ENCODE measurements around the gene SGSM2.

Gene SGSM2

GRCh38 chr17:2369039-2369438 lies 31.7 kb downstream of the SGSM2 start:
- no peak for DNase-seq

- peak; percentile 88 for DNase-seq
These were observed 32.4 kb downstream of the SGSM2 start for GRCh38 chr17:2369551-2370210.

DNA sequence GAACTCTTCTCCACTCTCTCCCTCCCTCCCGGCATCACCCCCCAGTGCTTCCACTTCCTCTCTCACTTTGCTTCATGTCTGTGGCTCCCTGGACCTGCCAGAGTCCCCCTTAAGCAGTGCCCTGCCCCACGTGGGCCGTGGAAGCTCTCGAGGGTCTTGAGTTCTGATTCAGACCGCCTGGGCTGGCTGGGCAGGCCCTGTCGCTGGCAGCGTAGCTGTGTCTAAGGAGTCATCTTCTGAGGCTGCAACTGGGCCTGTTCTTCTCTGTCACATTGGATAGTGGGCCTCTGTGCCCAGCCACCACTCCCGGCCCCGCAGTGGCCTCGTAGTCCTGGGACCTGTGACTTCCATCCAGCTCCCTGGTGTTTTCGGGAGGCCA lies 32.9 kb downstream of the SGSM2 start:
- no peak for DNase-seq

- DNase-seq = no peak
These were observed 34.2 kb downstream of the SGSM2 start for GRCh38 chr17:2371183-2372130.

GRCh38 chr17:2372180-2372579 lies 34.9 kb downstream of the SGSM2 start:
- DNase-seq = no peak

GRCh38 chr17:2372681-2373080 lies 35.4 kb downstream of the SGSM2 start:
- no peak for DNase-seq

GRCh38 chr17:2373179-2373578 lies 35.9 kb downstream of the SGSM2 start:
- DNase-seq = no peak

- DNase-seq = peak; percentile 87
These were observed 37.4 kb downstream of the SGSM2 start for GRCh38 chr17:2374549-2375285.

GRCh38 chr17:2375406-2375805 lies 38.1 kb downstream of the SGSM2 start:
- peak; percentile 74 for DNase-seq

DNA sequence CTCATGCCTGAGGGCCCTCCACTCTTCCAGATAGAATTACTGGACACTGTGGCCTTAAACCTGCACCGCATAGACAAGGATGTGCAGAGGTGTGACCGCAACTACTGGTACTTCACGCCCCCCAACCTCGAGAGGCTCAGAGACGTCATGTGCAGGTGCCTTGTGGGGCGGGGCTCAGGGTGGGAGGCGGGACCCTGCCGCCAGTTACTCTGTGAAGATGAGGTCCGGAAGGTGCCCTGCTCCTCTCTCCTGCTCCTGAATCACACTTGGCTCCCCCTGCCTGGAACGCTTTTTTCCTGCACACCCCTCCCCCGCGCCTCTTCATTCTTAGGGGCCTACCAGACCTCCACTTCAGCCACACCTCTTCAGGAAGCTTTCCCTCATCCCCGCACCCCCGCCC lies 38.8 kb downstream of the SGSM2 start:
- no peak for DNase-seq

DNA sequence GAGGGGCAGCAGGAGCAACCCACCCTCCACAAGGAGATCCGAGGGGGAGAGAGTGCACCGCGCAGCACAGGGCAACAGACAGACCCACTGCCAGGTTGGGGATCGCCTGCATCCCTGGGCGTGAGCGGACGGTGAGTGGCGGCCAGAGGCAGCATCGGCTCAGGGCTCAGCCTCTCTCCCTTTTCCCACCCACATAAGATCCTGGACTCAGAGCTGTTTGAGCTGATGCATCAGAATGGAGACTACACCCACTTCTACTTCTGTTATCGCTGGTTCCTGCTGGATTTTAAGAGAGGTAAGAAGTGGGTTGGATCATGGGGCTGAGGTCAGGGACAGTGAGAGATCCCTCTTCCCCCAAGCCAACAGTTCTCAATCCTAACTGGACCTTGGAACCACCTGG lies 40.4 kb downstream of the SGSM2 start:
- no peak for DNase-seq

DNA sequence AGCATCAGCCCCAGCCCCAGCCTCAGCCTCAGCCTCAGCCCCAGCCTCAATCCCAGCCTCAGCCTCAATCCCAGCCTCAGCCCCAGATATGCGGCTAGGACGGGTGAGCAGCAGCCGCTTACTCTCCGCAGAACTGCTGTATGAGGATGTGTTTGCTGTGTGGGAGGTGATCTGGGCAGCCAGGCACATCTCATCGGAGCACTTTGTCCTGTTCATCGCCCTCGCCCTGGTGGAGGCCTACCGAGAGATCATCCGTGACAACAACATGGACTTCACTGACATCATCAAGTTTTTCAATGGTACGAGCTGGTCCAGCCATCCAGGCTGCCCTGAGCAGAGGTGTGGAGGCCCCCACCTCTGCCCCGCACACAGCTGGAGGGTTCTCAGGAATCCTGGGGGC lies 41.6 kb downstream of the SGSM2 start:
- no peak for DNase-seq

DNA sequence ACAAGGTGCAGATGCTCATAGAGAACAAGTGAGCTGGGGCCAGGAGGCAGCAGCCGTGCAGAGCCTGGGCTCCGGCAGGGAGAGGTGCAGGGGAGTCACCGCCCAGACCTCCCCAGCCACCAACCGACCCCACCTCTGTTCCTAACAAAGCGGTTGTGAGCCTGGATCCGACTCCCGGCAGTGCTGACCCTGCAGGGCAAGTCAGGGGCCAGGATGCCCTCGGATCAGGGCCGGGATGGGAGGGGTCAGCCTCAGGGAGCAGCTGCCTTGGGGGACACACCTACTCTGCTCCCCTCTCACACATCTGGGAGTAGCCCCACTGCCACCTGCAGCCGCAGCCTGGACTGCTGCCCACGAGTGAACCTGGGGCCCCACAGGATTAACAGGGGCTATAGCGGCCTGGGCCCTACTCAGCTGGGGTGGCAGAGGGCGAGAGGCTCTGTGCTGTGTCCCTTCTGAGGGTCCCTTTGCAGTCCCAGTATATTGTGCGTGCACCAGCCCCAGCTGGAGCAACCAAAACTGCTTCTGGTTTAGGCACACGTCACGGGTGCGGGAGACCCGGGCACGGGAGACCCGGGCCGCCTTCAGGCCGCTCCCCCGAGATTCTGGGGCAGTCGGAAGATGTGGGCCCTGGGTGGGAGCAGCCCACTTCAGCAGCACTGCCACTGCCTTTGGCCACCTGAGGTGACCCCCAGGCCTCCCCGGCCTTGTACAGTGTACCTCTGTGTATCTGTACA lies 42.4 kb downstream of the SGSM2 start:
- DNase-seq = no peak

DNA sequence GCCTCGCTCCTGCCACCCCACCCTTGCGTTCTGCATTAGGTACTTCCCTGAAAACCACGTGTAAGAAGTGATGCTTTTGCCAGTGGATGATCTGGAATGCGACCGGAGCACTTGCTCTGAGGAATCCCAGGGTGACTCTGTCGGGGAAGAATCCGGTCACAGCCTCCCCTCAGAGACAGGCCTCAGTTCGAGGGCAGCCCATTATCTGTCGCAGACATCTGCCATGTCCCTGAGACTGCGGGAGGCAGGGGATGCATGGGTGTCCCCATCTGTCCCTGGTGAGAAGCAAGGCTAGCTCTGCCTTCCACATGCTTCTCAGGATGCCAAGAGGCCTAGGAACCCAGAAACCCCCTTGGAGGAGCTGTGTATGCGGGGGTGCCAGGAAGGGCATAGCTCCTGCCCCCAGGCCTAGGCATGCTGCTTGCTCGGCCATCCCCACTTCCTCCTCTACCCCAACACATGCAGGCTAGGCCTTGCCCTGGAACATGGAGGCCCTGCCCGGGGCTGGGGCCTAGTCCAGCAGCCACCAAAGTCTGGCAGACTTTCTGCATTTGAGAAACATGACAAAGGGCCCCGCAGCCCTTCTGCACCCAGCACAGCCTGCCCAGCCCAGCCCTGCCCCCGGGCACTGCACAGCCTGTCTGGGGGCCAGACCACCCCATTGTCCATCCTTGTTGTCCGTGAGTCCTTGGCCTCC lies 43.1 kb downstream of the SGSM2 start:
- peak; percentile 98 for DNase-seq

DNA sequence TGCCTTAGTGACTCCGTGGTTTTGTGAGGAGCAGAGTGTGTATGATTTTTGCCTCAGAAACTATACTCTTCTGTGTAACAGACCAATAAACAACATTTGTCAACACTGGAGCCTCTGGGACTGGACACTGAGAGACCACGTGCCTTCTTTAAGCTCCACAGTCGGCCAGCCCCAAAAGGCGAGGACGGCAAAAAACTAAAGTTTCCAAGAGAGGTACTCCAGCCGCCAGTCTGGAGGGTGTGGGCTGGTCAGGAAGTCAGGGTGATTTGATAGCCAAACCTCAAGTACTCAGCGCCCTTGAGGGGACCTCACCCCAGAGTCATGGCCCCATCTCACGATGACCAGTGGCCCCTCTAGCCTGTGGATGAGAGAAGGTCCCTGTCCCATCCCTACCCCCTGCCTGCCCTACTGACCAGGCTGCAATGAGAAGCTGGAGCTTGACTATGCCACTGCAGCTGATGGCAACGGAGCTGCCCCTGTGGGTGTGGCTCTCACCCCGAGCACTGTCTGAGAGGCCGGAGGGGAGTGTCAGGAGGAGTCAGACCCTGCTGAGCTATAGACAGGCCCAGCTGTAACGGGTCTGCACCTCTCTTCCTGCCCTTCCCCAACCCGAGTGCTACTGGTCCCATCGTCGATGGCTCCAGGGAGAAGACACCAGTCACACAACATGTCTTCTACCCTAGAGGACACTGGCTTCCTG lies 43.8 kb downstream of the SGSM2 start:
- DNase-seq = no peak

DNA sequence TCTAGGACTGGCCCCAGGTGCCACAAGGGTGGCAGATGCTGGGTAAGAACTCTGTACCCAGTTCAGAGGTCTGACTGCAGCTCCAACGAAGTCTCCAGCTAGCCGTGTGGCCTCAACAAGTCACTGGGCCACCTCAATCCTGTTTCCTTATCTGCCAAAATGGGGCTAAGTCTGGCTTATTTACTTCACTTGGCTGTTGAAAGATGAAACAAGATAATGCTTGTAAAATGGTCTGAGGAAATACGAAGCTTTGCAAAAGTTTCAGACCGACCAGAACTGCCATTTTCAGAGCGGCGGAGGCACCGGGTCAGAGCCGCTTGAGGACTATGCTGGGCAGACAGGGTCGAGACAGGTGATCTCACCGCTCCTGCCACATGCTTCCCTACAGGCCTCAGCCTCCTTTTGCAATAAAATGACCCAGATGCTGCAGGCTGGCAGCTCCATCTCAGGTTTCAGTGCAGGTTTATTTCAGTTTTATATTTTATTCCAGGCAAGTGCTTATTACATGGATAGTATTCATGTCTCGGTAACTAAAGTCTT lies 46.4 kb downstream of the SGSM2 start:
- no peak for DNase-seq

DNA sequence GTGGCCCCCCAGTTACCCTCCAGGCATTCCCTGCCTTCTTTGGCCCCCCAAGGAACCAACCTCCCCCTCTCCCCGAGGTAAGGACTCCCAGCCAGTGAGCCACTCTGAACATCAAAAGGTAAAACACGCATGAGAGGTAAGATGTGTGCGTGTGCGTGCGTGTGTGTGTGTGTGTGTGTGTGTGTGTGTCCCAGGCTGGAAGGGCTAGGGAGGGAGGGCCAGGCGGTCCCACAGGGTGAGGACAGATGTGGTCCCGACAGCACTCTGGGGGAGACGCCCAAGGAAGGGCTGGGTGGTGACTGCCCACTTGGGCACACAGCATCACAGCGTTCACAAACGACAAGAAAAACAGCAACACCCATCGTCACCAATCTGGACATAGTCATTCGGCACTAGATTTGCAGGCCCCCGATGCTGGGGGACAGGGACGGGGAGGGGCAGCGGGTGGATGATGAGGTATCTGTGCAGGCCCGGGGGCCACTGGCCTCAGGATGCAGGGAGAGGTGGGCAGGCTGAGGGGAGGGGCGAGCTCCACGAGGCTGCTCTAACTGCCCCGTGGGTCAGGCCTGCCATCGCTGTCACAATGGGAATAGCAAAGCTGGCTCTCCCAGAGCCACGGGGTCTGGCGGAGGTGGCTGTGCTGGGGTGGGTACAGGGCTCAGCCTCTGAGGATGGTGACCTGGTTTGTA lies 47.3 kb downstream of the SGSM2 start:
- no peak for DNase-seq

- peak; percentile 82 for DNase-seq
These were observed 48.2 kb downstream of the SGSM2 start for GRCh38 chr17:2385240-2386210.

DNA sequence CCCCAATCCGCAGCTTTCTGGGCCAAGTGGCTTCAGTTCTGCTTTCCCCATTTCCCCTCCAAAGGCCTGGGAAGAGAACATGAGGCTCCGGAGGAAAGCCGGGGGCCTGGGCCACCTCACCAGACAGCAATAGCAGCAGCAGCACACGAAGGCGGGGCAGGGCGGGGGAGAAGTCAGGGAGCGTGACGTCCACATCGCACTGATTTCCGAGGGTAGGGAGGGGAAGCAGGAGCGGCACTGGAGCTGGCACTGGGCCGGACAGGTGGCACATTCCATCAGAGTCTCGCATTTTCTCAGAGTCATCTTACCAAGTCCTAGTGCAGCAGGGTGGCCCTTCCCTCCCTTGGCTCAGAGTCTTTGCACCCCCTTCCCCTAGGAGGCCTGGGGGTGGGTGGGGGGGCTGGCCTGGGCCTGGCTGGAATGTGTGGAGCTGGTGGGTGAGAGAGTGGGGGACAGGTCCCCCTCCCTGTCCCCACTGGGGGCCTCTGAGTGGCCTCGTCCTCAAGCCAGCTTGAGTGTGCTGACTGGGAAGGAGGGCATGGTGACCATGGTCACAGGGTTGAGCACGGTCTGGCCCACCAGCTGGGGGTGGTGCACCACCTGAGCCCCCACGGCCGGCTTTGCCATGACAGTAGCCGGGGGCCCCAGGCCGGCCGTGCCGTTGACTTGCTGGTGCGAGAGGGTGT lies 49.2 kb downstream of the SGSM2 start:
- DNase-seq = no peak
